ENCODE data around the gene IQSEC1.
A peak's percentile ranks its signal among the peaks of the same experiment; 100 is the strongest.

The IQSEC1 gene

GRCh38 chr3:12926660-12927059, 146.6 kb downstream of the IQSEC1 start:
- TF ChIP-seq, protein P1, sequence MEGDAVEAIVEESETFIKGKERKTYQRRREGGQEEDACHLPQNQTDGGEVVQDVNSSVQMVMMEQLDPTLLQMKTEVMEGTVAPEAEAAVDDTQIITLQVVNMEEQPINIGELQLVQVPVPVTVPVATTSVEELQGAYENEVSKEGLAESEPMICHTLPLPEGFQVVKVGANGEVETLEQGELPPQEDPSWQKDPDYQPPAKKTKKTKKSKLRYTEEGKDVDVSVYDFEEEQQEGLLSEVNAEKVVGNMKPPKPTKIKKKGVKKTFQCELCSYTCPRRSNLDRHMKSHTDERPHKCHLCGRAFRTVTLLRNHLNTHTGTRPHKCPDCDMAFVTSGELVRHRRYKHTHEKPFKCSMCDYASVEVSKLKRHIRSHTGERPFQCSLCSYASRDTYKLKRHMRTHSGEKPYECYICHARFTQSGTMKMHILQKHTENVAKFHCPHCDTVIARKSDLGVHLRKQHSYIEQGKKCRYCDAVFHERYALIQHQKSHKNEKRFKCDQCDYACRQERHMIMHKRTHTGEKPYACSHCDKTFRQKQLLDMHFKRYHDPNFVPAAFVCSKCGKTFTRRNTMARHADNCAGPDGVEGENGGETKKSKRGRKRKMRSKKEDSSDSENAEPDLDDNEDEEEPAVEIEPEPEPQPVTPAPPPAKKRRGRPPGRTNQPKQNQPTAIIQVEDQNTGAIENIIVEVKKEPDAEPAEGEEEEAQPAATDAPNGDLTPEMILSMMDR (IDR thresholded peaks at IDR 0.05; ENCODE audit: extremely low read depth, insufficient read depth, missing control alignments), result no peak
- no peak for DNase-seq (ENCODE audit: low spot score)
- in situ Hi-C loops (cut with MboI; ENCODE audit: low pct_unique_long_range_greater_than_20kb, low sequenced_read_pairs, unreplicated experiment), result no loop called here

GRCh38 chr3:12925648-12926047, 147.6 kb downstream of the IQSEC1 start:
- in situ Hi-C loops (cut with MboI; ENCODE audit: low pct_unique_long_range_greater_than_20kb, low sequenced_read_pairs, unreplicated experiment), result no loop called here
- TF ChIP-seq, protein P1 (IDR thresholded peaks at IDR 0.05; ENCODE audit: extremely low read depth, insufficient read depth, missing control alignments), result no peak
- DNase-seq (ENCODE audit: low spot score), result no peak

DNA sequence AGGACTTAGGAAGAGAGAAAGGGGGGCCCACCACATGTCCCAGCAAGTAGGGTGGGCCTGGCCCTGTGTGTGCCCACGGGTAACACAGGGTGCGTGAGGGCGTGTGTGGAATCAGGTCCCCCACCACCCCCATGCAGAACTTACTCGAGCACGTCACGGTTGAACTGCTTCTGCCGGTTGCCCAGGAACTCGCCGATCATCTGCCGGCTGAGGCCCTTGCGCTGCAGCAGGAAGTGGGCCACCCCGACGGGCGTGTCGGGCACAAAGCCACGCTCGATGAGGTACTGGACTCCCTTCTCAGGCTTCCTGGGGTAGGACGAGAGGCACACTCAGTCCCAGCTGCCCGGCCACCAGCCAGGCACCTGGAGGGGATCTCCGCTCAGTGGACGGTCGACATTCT, 148.8 kb downstream of the IQSEC1 start:
- TF ChIP-seq, protein P1 (IDR thresholded peaks at IDR 0.05; ENCODE audit: extremely low read depth, insufficient read depth, missing control alignments), result no peak
- peak; percentile 62 for DNase-seq (ENCODE audit: low spot score)
- in situ Hi-C loops (cut with MboI; ENCODE audit: low pct_unique_long_range_greater_than_20kb, low sequenced_read_pairs, unreplicated experiment), result no loop called here

DNA sequence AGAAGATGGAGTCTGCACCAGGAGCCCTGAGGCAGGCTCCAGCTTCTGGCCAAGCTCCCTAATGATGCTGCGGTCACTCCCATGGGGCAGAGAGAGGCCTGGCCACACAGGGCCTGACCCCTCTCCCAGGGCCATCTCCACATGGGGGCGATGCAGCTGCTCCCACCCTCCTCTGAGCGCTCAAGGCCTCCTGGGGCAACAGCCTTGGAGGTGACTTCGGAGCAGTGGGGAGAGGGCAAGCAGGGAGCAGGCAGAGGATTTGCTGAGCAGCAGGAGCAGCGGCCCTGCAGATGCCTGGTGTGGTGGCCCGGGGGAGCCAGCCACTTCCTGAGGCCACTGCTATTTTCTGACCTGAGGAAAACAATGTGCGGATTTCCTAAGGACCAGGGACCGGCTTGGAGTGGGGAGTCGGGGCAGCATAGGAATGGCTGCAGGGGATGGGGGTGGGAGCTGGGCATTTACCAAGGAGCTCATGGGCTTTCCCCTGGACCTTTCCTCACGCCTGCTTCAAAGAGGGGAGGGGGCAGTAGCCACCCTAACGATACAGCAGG, 150.3 kb downstream of the IQSEC1 start:
- no peak for DNase-seq (ENCODE audit: low spot score)
- TF ChIP-seq, protein P1 (IDR thresholded peaks at IDR 0.05; ENCODE audit: extremely low read depth, insufficient read depth, missing control alignments), result no peak
- in situ Hi-C loops (cut with MboI; ENCODE audit: low pct_unique_long_range_greater_than_20kb, low sequenced_read_pairs, unreplicated experiment), result no loop called here

GRCh38 chr3:12922306-12922705, 150.9 kb downstream of the IQSEC1 start:
- TF ChIP-seq, protein P1 (IDR thresholded peaks at IDR 0.05; ENCODE audit: extremely low read depth, insufficient read depth, missing control alignments), result no peak
- DNase-seq (ENCODE audit: low spot score), result no peak
- in situ Hi-C loops (cut with MboI; ENCODE audit: low pct_unique_long_range_greater_than_20kb, low sequenced_read_pairs, unreplicated experiment), result no loop called here

DNA sequence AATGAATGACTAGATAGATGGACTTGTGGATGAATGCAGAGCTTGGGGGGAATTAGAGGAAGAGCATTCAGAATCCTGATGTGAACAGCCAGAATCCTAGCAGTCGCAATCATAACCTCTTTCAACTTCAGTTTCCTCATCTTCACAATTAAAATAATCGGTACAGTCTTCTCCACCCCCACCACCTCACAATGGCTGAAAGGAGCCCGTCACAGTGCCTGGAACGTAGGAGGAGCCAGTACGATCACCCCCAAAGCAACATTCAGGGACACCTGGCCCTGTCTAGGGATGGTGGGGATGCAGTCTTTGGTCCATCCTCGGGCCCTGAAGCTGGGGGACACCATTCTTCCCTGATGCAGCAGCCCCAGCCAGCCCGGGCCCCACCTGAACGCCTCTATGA, 151.5 kb downstream of the IQSEC1 start:
- DNase-seq (ENCODE audit: low spot score), result no peak
- TF ChIP-seq, protein P1 (IDR thresholded peaks at IDR 0.05; ENCODE audit: extremely low read depth, insufficient read depth, missing control alignments), result no peak
- in situ Hi-C loops (cut with MboI; ENCODE audit: low pct_unique_long_range_greater_than_20kb, low sequenced_read_pairs, unreplicated experiment), result no loop called here

DNA sequence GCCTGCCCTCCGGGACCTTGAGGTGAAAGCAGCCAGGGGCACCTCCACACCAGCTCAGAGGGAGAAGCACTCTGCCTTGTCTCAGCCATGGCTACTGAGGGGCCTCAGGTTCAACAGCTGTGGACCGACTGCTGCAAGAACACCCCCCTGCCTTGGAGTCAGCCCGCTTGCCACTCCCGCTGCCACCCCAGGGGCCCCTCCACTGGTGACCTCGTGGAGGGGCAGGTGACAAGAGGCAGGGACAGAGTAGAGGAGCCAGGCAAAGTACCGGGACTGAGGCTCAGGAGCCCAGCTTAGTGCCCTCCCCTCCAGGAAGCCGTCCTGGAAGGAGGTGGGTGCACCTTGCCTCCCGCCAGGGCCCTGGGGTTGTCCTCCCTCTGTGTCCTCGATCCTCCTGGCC, 152.3 kb downstream of the IQSEC1 start:
- DNase-seq (ENCODE audit: low spot score), result no peak
- TF ChIP-seq, protein P1 (IDR thresholded peaks at IDR 0.05; ENCODE audit: extremely low read depth, insufficient read depth, missing control alignments), result no peak
- in situ Hi-C loops (cut with MboI; ENCODE audit: low pct_unique_long_range_greater_than_20kb, low sequenced_read_pairs, unreplicated experiment), result no loop called here
